OCI-LY7 (cell line): ENCODE results near the gene ARFGAP1.

ENCODE experiments used
- EZH2phosphoT487 ChIP-seq: fragments of 200-600 bp; sonication (generic); IDR thresholded peaks from 2 replicates; pipeline ENCODE4 v1.6.1; 2018; ENCODE audit warnings: low read depth, borderline replicate concordance, mild to moderate bottlenecking, mixed run types, antibody characterized with exemption, low read length, moderate library complexity, mixed read lengths
- TF ChIP-seq, protein P1 (sequence below): fragments of 200-600 bp; sonication (generic); conservative IDR thresholded peaks from 2 replicates; pipeline ENCODE4 v1.5.1; 2014; ENCODE audit warnings: mild to moderate bottlenecking, antibody characterized with exemption, low read length, moderate library complexity, mixed read lengths

DNA sequence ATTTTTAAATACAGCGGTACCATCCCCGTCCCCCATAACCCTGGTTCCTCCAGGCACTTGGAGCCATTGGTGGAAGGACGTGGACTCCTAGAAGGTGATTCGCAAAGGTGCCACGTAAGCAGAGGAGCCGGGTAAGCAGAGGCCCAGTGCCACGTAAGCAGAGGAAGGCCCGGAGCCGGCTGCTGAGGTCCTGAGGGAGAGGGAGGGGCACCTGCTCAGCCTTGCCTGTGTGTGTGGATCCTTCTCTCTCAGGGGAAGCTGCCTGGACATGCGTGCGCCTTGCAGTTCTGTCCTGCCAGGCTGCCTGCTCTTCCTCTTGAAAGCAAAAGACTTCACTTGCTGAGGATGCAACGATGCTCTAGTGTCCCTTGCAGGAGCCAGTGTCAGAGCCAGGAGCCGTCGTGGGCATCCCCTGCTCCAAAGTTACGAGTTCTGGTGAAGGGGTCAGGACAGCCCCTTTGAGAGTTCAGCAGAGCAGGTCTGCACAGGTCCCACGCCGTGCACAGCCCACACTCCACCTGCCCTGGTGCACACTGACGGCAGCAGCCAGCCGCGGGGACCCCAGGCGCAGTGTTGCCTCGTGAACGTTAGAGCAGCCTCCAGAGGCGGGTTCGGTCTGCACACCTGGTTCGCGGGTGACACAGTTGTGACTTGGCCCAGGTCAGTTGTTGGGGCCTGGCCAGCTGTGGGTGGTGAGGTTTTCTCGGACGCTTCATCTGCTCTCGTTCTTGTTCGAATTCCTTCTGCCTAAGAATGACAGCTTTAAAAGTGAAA is 16.5 kb upstream of the ARFGAP1 start:
- TF ChIP-seq, protein P1, sequence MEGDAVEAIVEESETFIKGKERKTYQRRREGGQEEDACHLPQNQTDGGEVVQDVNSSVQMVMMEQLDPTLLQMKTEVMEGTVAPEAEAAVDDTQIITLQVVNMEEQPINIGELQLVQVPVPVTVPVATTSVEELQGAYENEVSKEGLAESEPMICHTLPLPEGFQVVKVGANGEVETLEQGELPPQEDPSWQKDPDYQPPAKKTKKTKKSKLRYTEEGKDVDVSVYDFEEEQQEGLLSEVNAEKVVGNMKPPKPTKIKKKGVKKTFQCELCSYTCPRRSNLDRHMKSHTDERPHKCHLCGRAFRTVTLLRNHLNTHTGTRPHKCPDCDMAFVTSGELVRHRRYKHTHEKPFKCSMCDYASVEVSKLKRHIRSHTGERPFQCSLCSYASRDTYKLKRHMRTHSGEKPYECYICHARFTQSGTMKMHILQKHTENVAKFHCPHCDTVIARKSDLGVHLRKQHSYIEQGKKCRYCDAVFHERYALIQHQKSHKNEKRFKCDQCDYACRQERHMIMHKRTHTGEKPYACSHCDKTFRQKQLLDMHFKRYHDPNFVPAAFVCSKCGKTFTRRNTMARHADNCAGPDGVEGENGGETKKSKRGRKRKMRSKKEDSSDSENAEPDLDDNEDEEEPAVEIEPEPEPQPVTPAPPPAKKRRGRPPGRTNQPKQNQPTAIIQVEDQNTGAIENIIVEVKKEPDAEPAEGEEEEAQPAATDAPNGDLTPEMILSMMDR: no peak
- no peak for TF ChIP-seq EZH2phosphoT487
